Measurements from ENCODE around the gene GALNT7. TPM values are rescaled to one million over a fixed set of nuclear protein-coding genes. Genes with fewer than 3 reads are reported as not detected.

The GALNT7 gene
- total RNA-seq, 4 donors from 2014 or later, result 7.6 to 11.4 (median 9.5) TPM

GRCh38 chr4:173282626-173283025 is 114.0 kb downstream of the GALNT7 start:
- TF ChIP-seq, protein P1, sequence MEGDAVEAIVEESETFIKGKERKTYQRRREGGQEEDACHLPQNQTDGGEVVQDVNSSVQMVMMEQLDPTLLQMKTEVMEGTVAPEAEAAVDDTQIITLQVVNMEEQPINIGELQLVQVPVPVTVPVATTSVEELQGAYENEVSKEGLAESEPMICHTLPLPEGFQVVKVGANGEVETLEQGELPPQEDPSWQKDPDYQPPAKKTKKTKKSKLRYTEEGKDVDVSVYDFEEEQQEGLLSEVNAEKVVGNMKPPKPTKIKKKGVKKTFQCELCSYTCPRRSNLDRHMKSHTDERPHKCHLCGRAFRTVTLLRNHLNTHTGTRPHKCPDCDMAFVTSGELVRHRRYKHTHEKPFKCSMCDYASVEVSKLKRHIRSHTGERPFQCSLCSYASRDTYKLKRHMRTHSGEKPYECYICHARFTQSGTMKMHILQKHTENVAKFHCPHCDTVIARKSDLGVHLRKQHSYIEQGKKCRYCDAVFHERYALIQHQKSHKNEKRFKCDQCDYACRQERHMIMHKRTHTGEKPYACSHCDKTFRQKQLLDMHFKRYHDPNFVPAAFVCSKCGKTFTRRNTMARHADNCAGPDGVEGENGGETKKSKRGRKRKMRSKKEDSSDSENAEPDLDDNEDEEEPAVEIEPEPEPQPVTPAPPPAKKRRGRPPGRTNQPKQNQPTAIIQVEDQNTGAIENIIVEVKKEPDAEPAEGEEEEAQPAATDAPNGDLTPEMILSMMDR (IDR thresholded peaks at IDR 0.05), result no peak
- ATAC-seq (ENCODE audit: low FRiP score), result no peak
- DNase-seq (ENCODE audit: low spot score), result no peak

GRCh38 chr4:173284463-173284862 is 115.9 kb downstream of the GALNT7 start:
- DNase-seq (ENCODE audit: low spot score) (no peak), ATAC-seq (ENCODE audit: low FRiP score) (no peak)
- TF ChIP-seq, protein P1 (IDR thresholded peaks at IDR 0.05), result no peak

GRCh38 chr4:173287486-173287885 is 118.9 kb downstream of the GALNT7 start:
- DNase-seq (ENCODE audit: low spot score), result no peak
- no peak for ATAC-seq (ENCODE audit: low FRiP score)
- TF ChIP-seq, protein P1 (IDR thresholded peaks at IDR 0.05), result no peak

DNA sequence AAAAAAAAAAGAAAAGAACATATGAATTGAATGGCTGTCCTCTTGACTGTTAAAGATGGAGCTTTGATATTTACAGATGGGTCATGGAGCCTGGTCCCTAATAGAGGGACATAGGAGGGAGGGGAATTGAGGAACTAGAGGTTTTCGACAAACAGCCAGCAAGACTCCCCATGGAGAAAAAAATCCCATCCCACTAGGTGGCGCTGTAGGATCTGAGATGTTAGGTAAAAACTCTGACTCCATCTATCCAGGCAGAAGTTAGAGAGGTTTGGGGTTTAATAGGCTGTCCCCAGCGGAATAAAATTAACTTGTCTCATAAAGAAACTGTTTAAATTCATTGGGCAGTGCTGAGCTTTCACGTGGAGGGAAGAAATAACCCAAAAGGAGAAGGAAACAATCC is 119.7 kb downstream of the GALNT7 start:
- DNase-seq (ENCODE audit: low spot score), result peak; percentile 75
- no peak for ATAC-seq (ENCODE audit: low FRiP score)
- TF ChIP-seq, protein P1 (IDR thresholded peaks at IDR 0.05), result no peak

DNA sequence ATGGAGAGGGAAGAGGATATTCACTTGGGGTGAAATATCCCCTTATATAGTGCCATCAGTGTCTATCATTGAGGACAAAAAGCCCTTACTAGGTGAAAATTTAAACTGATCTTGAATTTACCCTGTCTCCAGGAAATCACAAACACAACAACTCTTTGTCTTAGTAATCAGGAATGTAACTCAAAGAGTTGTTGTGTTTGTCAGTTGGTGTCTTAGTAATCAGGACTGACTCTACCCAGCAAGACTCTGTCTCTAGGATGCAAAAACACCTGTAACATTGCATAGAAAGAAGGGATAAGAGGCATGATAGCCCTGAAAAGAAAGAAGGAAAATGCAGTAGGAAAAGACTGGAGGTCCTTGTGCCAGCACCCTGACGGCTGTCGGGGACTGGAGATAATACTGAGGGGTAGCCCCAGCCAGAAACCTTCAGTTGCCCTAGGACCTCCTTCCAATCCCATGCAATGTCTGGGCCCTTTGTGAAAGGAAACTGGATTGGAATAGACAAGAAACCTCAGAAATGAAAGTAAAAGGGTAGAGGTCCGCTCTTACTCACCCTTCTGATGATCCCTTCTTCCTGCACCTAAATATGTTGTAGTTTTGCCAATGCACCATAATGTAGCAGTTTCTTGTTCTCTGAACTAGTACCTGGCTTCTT is 120.2 kb downstream of the GALNT7 start:
- DNase-seq (ENCODE audit: low spot score) (no peak), ATAC-seq (ENCODE audit: low FRiP score) (peak; percentile 48)
- TF ChIP-seq, protein P1 (IDR thresholded peaks at IDR 0.05), result no peak

- ATAC-seq (ENCODE audit: low FRiP score) (peak; percentile 37), DNase-seq (ENCODE audit: low spot score) (no peak)
- TF ChIP-seq, protein P1 (IDR thresholded peaks at IDR 0.05), result no peak
These were observed 120.7 kb downstream of the GALNT7 start for GRCh38 chr4:173289353-173289727.

- ATAC-seq (ENCODE audit: low FRiP score) (no peak), DNase-seq (ENCODE audit: low spot score) (no peak)
- TF ChIP-seq, protein P1 (IDR thresholded peaks at IDR 0.05), result no peak
These were observed 123.3 kb downstream of the GALNT7 start for GRCh38 chr4:173291899-173292298.
